ENCODE data around the gene ERGIC3. TPM values are rescaled to one million over a fixed set of nuclear protein-coding genes. Genes with fewer than 3 reads are reported as not detected.
A peak's percentile ranks its signal among the peaks of the same experiment; 100 is the strongest.

Gene ERGIC3
- total and polyA plus RNA-seq, 2 of the 13 experiments (the other 11 are each of a cell fraction or from before 2014, with no cell fraction given), result 407 to 670 TPM

DNA sequence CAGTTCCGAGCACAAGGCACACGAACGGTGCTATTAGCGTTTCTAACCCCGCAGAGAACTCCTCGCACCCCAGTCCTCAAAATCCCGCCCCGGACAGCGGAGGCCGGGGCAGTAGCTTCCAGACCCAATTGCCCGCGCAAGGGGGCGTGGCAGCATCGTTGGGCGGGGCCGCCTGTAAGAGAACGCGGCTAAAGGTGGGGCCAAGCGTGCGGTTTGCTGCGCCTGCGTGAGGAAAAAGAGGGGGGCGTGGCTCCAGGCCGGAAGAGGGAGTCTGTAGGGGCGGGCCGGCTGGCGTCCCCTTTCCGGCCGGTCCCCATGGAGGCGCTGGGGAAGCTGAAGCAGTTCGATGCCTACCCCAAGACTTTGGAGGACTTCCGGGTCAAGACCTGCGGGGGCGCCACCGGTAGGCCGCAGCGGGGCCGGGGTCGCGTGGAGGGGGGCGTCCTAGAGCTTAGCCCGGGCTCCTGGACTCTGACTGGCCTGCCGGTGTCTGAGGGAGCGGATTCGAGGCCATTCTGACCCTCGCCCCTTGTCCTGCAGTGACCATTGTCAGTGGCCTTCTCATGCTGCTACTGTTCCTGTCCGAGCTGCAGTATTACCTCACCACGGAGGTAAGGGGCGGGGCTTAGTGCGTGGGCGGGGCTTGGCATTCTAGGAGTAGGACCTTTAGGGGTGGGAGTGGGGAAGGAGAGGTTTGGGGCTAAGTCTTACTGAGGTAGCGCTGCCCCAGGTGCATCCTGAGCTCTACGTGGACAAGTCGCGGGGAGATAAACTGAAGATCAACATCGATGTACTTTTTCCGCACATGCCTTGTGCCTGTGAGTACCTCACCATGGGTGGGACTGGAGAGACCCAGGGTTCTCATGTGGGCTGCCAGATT is at the start of gene ERGIC3 (continued):
- TF ChIP-seq, protein P1, sequence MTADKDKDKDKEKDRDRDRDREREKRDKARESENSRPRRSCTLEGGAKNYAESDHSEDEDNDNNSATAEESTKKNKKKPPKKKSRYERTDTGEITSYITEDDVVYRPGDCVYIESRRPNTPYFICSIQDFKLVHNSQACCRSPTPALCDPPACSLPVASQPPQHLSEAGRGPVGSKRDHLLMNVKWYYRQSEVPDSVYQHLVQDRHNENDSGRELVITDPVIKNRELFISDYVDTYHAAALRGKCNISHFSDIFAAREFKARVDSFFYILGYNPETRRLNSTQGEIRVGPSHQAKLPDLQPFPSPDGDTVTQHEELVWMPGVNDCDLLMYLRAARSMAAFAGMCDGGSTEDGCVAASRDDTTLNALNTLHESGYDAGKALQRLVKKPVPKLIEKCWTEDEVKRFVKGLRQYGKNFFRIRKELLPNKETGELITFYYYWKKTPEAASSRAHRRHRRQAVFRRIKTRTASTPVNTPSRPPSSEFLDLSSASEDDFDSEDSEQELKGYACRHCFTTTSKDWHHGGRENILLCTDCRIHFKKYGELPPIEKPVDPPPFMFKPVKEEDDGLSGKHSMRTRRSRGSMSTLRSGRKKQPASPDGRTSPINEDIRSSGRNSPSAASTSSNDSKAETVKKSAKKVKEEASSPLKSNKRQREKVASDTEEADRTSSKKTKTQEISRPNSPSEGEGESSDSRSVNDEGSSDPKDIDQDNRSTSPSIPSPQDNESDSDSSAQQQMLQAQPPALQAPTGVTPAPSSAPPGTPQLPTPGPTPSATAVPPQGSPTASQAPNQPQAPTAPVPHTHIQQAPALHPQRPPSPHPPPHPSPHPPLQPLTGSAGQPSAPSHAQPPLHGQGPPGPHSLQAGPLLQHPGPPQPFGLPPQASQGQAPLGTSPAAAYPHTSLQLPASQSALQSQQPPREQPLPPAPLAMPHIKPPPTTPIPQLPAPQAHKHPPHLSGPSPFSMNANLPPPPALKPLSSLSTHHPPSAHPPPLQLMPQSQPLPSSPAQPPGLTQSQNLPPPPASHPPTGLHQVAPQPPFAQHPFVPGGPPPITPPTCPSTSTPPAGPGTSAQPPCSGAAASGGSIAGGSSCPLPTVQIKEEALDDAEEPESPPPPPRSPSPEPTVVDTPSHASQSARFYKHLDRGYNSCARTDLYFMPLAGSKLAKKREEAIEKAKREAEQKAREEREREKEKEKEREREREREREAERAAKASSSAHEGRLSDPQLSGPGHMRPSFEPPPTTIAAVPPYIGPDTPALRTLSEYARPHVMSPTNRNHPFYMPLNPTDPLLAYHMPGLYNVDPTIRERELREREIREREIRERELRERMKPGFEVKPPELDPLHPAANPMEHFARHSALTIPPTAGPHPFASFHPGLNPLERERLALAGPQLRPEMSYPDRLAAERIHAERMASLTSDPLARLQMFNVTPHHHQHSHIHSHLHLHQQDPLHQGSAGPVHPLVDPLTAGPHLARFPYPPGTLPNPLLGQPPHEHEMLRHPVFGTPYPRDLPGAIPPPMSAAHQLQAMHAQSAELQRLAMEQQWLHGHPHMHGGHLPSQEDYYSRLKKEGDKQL (CRISPR knock-in tag; IDR thresholded peaks at IDR 0.05; ENCODE audit: low read depth), result no peak; the same call in 1 of the 2 replicates
- TF ChIP-seq, protein P2, sequence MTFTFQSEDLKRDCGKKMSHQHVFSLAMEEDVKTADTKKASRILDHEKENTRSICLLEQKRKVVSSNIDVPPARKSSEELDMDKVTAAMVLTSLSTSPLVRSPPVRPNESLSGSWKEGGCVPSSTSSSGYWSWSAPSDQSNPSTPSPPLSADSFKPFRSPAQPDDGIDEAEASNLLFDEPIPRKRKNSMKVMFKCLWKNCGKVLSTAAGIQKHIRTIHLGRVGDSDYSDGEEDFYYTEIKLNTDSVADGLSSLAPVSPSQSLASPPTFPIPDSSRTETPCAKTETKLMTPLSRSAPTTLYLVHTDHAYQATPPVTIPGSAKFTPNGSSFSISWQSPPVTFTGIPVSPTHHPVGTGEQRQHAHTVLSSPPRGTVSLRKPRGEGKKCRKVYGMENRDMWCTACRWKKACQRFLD (CRISPR knock-in tag; IDR thresholded peaks at IDR 0.05; ENCODE audit: borderline replicate concordance), result 0 out of 2 replicates have a peak, but pooled peaks have one; percentile 66
- TF ChIP-seq, protein P3, sequence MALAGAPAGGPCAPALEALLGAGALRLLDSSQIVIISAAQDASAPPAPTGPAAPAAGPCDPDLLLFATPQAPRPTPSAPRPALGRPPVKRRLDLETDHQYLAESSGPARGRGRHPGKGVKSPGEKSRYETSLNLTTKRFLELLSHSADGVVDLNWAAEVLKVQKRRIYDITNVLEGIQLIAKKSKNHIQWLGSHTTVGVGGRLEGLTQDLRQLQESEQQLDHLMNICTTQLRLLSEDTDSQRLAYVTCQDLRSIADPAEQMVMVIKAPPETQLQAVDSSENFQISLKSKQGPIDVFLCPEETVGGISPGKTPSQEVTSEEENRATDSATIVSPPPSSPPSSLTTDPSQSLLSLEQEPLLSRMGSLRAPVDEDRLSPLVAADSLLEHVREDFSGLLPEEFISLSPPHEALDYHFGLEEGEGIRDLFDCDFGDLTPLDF (CRISPR knock-in tag; IDR thresholded peaks at IDR 0.05), result peak; percentile 91
- TF ChIP-seq, protein P4, sequence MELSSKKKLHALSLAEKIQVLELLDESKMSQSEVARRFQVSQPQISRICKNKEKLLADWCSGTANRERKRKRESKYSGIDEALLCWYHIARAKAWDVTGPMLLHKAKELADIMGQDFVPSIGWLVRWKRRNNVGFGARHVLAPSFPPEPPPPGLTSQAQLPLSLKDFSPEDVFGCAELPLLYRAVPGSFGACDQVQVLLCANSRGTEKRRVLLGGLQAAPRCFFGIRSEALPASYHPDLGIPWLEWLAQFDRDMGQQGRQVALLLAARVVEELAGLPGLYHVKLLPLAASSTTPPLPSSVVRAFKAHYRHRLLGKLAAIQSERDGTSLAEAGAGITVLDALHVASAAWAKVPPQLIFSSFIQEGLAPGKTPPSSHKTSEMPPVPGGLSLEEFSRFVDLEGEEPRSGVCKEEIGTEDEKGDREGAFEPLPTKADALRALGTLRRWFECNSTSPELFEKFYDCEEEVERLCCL (CRISPR knock-in tag; IDR thresholded peaks at IDR 0.05; ENCODE audit: borderline replicate concordance), result no peak
- TF ChIP-seq CBX2 (IDR thresholded peaks at IDR 0.05; ENCODE audit: low read depth, low read length) (no peak), CBX2 (CRISPR knock-in tag; IDR thresholded peaks at IDR 0.05; ENCODE audit: low read depth) (no peak), ZSCAN21 (CRISPR knock-in tag; IDR thresholded peaks at IDR 0.05; ENCODE audit: borderline replicate concordance) (no peak; the same call in 1 of the 2 replicates), FOXP1 (IDR thresholded peaks at IDR 0.05) (no peak), FOXP1 (CRISPR knock-in tag; IDR thresholded peaks at IDR 0.05) (no peak), ZNF788 (CRISPR knock-in tag; IDR thresholded peaks at IDR 0.05; ENCODE audit: borderline replicate concordance) (no peak), SP2 (CRISPR knock-in tag; IDR thresholded peaks at IDR 0.05) (peak; percentile 87), POLR2A (IDR thresholded peaks at IDR 0.05; ENCODE audit: insufficient read depth in 1 of 2, low read depth in 2 of 2, low read length in 2 of 2) (peak; percentile 82 to 92)
- TF ChIP-seq, protein P5, sequence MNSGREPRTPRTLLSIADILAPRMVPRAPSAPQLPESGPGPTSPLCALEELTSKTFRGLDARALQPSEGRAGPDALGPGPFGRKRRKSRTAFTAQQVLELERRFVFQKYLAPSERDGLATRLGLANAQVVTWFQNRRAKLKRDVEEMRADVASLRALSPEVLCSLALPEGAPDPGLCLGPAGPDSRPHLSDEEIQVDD (CRISPR knock-in tag; IDR thresholded peaks at IDR 0.05; ENCODE audit: borderline replicate concordance), result peak; percentile 96
- TF ChIP-seq, protein P6, sequence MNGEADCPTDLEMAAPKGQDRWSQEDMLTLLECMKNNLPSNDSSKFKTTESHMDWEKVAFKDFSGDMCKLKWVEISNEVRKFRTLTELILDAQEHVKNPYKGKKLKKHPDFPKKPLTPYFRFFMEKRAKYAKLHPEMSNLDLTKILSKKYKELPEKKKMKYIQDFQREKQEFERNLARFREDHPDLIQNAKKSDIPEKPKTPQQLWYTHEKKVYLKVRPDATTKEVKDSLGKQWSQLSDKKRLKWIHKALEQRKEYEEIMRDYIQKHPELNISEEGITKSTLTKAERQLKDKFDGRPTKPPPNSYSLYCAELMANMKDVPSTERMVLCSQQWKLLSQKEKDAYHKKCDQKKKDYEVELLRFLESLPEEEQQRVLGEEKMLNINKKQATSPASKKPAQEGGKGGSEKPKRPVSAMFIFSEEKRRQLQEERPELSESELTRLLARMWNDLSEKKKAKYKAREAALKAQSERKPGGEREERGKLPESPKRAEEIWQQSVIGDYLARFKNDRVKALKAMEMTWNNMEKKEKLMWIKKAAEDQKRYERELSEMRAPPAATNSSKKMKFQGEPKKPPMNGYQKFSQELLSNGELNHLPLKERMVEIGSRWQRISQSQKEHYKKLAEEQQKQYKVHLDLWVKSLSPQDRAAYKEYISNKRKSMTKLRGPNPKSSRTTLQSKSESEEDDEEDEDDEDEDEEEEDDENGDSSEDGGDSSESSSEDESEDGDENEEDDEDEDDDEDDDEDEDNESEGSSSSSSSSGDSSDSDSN (CRISPR knock-in tag; IDR thresholded peaks at IDR 0.05), result no peak; the same call in none of the 2 replicates
